ENCODE results near the gene SEMA3B. TPM values are rescaled to one million over a fixed set of nuclear protein-coding genes. Genes with fewer than 3 reads are reported as not detected.
A peak's percentile ranks its signal among the peaks of the same experiment; 100 is the strongest.

The SEMA3B gene
- total RNA-seq, 6 donors from 2014 or later, result 98.3 to 242 (median 122) TPM

DNA sequence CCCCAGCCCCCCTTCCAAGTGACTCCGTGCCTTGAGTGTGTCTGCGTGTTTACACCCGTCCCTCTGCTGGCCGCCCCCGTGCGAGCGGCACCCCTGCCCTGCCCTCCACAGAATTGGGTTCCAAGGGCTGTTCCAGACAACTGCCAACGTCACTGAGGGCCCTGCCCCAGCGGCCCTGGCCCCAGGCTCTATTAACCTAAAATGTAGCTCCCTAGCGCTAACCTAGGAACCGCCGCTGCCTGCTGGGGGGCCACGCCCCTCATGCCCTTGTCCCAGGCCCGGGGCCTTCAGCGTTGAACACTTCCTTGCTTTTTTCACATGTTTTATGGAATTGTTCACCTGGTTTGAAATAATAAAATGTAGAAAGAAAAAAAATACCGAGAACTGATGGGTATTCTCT lies 10.0 kb upstream of the SEMA3B start:
- Histone ChIP-seq H3K4me1 (peaks cover 68 to 84% (median 79%) of the 10 kb centered on the region in 4 donors), H3K36me3 (peaks cover 16 to 54% (median 42%) of the 10 kb centered on the region in 4 donors), H3K27me3 (no peaks in the 10 kb centered on the region), H3K27ac (peak overlapping the region; percentile 94 to 98 (median 96)), H3K9me3 (peaks cover 0 to 7% (median 0%) of the 10 kb centered on the region in 4 donors), H3K4me3 (no peak overlapping the region)
- DNase-seq (no peak), ATAC-seq (ENCODE audit: low FRiP score in 2 of 2) (no peak)
- TF ChIP-seq, protein P1, sequence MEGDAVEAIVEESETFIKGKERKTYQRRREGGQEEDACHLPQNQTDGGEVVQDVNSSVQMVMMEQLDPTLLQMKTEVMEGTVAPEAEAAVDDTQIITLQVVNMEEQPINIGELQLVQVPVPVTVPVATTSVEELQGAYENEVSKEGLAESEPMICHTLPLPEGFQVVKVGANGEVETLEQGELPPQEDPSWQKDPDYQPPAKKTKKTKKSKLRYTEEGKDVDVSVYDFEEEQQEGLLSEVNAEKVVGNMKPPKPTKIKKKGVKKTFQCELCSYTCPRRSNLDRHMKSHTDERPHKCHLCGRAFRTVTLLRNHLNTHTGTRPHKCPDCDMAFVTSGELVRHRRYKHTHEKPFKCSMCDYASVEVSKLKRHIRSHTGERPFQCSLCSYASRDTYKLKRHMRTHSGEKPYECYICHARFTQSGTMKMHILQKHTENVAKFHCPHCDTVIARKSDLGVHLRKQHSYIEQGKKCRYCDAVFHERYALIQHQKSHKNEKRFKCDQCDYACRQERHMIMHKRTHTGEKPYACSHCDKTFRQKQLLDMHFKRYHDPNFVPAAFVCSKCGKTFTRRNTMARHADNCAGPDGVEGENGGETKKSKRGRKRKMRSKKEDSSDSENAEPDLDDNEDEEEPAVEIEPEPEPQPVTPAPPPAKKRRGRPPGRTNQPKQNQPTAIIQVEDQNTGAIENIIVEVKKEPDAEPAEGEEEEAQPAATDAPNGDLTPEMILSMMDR (IDR thresholded peaks at IDR 0.05), result peak in 1 of 6 experiments; percentile 7
- no peak for TF ChIP-seq EP300 (IDR thresholded peaks at IDR 0.05)
- WGBS, 2 donors, result 72 to 86% methylated on average over 15 to 16 of the region's 16 CpGs

DNA sequence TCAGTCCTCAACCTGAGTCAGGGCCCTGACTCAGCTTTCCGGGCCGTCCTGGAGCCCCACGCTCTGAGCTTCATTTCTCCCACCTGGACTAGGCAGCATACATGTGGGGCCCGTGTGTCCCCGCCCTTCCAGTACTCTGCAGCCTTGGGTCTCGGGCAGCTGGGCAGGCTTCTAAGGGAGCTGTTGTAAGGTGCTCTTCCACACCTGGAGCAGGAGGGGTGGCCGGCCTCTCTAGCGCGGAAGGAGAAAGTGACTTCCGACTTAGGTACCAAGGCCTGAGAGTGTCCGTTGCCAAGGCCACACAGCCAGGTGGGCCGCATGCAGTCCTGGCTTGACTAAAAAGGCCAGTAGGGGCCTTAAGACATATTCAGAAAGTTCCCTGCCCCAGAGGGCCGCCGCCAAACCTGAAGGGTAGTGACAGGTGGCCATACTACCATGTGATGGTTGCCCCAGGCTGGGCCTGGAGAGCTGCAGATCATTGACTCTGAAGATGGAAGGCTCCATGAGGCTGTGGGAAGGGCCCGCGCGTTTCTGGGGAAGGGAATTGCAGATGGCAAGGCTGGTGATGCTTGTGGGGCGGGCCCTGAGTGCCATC lies 9.4 kb upstream of the SEMA3B start:
- Histone ChIP-seq H3K4me3 (peak overlapping the region in 3 of 4 donors; percentile 46 to 60 (median 56)), H3K27me3 (no peaks in the 10 kb centered on the region), H3K4me1 (peaks cover 69 to 85% (median 79%) of the 10 kb centered on the region in 4 donors), H3K36me3 (peaks cover 16 to 48% (median 39%) of the 10 kb centered on the region in 4 donors), H3K27ac (peak overlapping the region; percentile 94 to 98 (median 96)), H3K9me3 (peaks cover 0 to 7% (median 0%) of the 10 kb centered on the region in 4 donors)
- whole genome bisulfite sequencing, 2 donors, result 32 to 56% methylated on average over 9 to 17 of the region's 18 CpGs
- peak in 1 of 2 donors; percentile 1 for ATAC-seq (ENCODE audit: low FRiP score in 2 of 2)
- TF ChIP-seq POLR2AphosphoS5 (IDR thresholded peaks at IDR 0.05) (no peak), EP300 (IDR thresholded peaks at IDR 0.05) (no peak), POLR2A (IDR thresholded peaks at IDR 0.05) (no peak)
- TF ChIP-seq, protein P1 (IDR thresholded peaks at IDR 0.05), result no peak
- DNase-seq, result no peak

DNA sequence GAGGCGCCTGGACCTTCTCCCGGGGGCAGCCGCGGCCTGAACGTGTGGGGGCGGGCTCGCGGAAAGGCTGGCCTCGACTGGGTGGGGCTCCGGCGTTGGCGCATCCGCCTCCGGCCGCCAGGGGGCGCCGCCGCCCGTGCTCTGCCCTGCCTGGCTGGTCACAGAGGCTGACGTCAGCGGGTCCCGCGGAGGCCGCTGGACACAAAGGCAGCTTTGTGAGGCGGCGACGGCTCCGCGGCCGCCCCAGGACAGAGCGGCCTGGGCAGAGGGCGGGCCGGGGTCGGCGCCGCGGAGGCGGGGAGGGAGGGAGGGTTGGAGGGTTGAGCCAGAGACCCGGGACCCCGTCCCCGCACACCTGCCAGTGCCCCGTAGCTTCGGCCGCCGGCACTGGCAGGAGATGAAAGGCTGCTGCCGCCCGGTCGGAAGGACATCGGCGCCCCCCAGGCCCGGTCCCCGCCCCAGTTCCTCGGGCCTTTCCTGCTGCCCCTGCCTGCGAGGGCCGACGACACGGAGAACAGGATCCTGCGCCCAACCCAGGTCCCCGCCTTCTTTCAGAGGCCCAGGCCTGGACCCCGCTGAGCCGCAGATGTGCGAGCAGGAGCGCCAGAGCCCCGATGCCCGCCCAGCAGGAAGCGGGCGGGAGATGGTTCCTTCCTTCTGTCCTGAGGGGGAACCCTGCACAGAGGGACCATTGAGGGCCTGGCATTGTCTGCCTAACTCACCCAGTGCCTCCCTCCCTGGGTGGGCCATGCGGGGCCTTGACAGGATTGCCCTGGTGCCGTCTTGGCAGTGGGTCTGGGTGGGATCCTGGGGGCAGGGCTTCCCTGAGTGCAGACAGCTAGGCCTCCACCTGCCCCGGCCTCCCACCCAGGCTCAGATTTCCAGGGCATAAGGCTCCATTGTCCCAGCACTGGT lies 8.7 kb upstream of the SEMA3B start:
- ATAC-seq (ENCODE audit: low FRiP score in 2 of 2) (peak; percentile 89 to 94), DNase-seq (peak; percentile 97 to 99)
- peak overlapping the region; percentile 94 to 98 (median 96) for H3K27ac ChIP-seq
- peaks cover 16 to 41% (median 35%) of the 10 kb centered on the region in 4 donors for H3K36me3 ChIP-seq
- peaks cover 71 to 85% (median 79%) of the 10 kb centered on the region in 4 donors for H3K4me1 ChIP-seq
- WGBS, 2 donors, result 5 to 15% methylated on average over 10 to 25 of the region's 70 CpGs
- H3K4me3 ChIP-seq, result peak overlapping the region in 3 of 4 donors; percentile 46 to 60 (median 56)
- no peaks in the 10 kb centered on the region for H3K27me3 ChIP-seq
- H3K9me3 ChIP-seq, result peaks cover 0 to 7% (median 0%) of the 10 kb centered on the region in 4 donors
- TF ChIP-seq POLR2AphosphoS5 (IDR thresholded peaks at IDR 0.05) (peak; percentile 81 to 89), EP300 (IDR thresholded peaks at IDR 0.05) (peak in 1 of 4 donors; percentile 61), POLR2A (IDR thresholded peaks at IDR 0.05) (peak in 2 of 4 donors; percentile 41 to 73)
- TF ChIP-seq, protein P1 (IDR thresholded peaks at IDR 0.05), result peak; percentile 97 to 100 (median 100)

DNA sequence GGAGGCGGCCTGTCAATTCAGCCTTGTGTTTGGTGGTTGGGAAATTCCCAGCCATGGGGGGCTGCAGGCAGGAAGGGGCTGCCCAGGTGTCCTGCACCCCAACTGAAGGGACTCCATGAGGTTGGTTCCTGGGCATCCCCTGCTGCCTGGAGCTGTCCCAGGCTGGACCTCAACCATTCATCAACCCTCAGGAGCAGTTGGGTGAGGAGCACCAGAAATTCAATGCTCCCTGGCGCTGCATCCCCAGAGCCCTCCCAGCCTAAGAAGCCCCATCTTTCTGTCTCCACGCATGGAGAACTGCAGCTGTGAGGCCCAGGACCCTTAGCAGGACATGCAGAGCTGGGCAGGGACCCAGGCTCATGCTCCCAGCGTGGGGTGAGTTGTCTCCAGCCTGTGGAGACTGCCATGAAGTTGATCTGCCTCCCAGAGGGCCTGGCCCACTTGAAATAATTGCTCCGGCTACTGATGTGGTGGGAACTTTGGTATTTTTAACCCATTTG lies 8.0 kb upstream of the SEMA3B start:
- DNase-seq, result no peak
- TF ChIP-seq POLR2A (IDR thresholded peaks at IDR 0.05), result no peak
- no peak for TF ChIP-seq POLR2AphosphoS5 (IDR thresholded peaks at IDR 0.05)
- TF ChIP-seq EP300 (IDR thresholded peaks at IDR 0.05), result no peak
- TF ChIP-seq, protein P1 (IDR thresholded peaks at IDR 0.05), result no peak
- Histone ChIP-seq H3K27me3 (no peaks in the 10 kb centered on the region), H3K4me1 (peaks cover 70 to 85% (median 80%) of the 10 kb centered on the region in 4 donors), H3K36me3 (peaks cover 16 to 36% (median 29%) of the 10 kb centered on the region in 4 donors), H3K27ac (peak overlapping the region; percentile 94 to 98 (median 96)), H3K4me3 (peak overlapping the region in 3 of 4 donors; percentile 46 to 60 (median 56)), H3K9me3 (peaks cover 0 to 7% (median 0%) of the 10 kb centered on the region in 4 donors)
- ATAC-seq (ENCODE audit: low FRiP score in 2 of 2), result no peak
- WGBS, 2 donors, result 13 to 83% methylated on average over 1 to 4 of the region's 5 CpGs

All from upper lobe of left lung (tissue), 6 donors.